Stimulated activated naive B cell treated with anti-CD40 and anti-IgM and Interleukin-4, amounts not matched to agents 10 μg/mL and 1 μg/mL and 100 μg/mL, for 72 hours (primary cell): ENCODE data around the gene TBC1D22B.

Source experiments
- ATAC-seq, 2 donors: fragments of 150-1000 bp; cut with Tn5 transposase; replicated peaks; 2 replicates each; pipeline ENCODE4 v1.10.0; 2021; ENCODE audit warnings: moderate library complexity in 1 of 2
- DNase-seq: peaks from one replicate; pipeline ENCODE4 v3.0.0; 2021
- H3K27ac Mint-ChIP-seq: one replicate; pipeline ENCODE4 v1.8.0; 2022; ENCODE audit warnings: mild to moderate bottlenecking, mixed read lengths
- H3K27me3 Mint-ChIP-seq, 2 donors: one replicate each; pipeline ENCODE4 v1.8.0; 2022; ENCODE audit warnings: mixed read lengths in 2 of 2
- H3K36me3 Mint-ChIP-seq, 2 donors: one replicate each; pipeline ENCODE4 v1.8.0; 2022; ENCODE audit warnings: mixed read lengths in 2 of 2, mild to moderate bottlenecking in 1 of 2
- H3K4me1 Mint-ChIP-seq, 2 donors: one replicate each; pipeline ENCODE4 v1.8.0; 2022; ENCODE audit warnings: mixed read lengths in 2 of 2, mild to moderate bottlenecking in 1 of 2
- H3K4me3 Mint-ChIP-seq, 2 donors: one replicate each; pipeline ENCODE4 v1.8.0; 2022; ENCODE audit warnings: mild to moderate bottlenecking in 2 of 2, mixed read lengths in 2 of 2, moderate library complexity in 1 of 2
- H3K9me3 Mint-ChIP-seq, 2 donors: one replicate each; pipeline ENCODE4 v1.8.0; 2022; ENCODE audit warnings: mixed read lengths in 2 of 2, mild to moderate bottlenecking in 1 of 2

The TBC1D22B gene

DNA sequence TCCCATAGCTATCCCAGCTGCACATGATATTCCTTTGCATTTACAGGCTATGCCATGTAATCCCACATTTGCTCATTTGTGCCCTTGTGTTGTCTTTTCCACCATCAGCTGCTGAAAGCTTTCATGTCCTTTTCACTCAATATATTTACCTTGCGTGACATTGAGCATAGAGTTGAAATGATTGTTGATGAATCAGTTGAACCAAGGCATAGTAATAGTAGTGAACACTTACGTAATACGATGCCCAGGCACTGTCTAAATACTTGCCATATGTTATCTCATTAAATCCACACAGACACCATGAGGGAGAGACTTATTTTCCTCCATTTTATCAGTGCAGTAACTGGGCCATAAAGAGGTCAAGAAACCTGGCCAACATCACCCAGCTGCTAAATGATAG, 109.3 kb downstream of the TBC1D22B start:
- Mint-ChIP-seq H3K4me1 (peaks cover 10 to 21% of the 10 kb centered on the region in 2 donors), H3K9me3 (no peaks in the 10 kb centered on the region), H3K27ac (no peak overlapping the region), H3K27me3 (no peaks in the 10 kb centered on the region), H3K36me3 (peaks cover 30 to 41% of the 10 kb centered on the region in 2 donors), H3K4me3 (no peak overlapping the region)
- no peak for ATAC-seq
- no peak for DNase-seq

GRCh38 chr6:37368961-37369320, 111.4 kb downstream of the TBC1D22B start:
- Mint-ChIP-seq H3K27ac (no peak overlapping the region), H3K4me1 (peaks cover 10 to 21% of the 10 kb centered on the region in 2 donors), H3K4me3 (peak overlapping the region in 1 of 2 donors; percentile 0), H3K27me3 (no peaks in the 10 kb centered on the region), H3K36me3 (peaks cover 30 to 34% of the 10 kb centered on the region in 2 donors), H3K9me3 (no peaks in the 10 kb centered on the region)
- DNase-seq (no peak), ATAC-seq (peak; percentile 5 to 10)

- no peak overlapping the region for H3K27ac Mint-ChIP-seq
- H3K9me3 Mint-ChIP-seq = no peaks in the 10 kb centered on the region
- H3K27me3 Mint-ChIP-seq = no peaks in the 10 kb centered on the region
- peaks cover 34 to 37% of the 10 kb centered on the region in 2 donors for H3K36me3 Mint-ChIP-seq
- DNase-seq = peak; percentile 9
- H3K4me1 Mint-ChIP-seq = peaks cover 12 to 21% of the 10 kb centered on the region in 2 donors
- peak; percentile 90 to 93 for ATAC-seq
- H3K4me3 Mint-ChIP-seq = peak overlapping the region in 1 of 2 donors; percentile 0
Observed at GRCh38 chr6:37369321-37370201, 112.0 kb downstream of the TBC1D22B start.

GRCh38 chr6:37371154-37372083, 113.8 kb downstream of the TBC1D22B start:
- Mint-ChIP-seq H3K9me3 (no peaks in the 10 kb centered on the region), H3K4me3 (no peak overlapping the region), H3K27me3 (no peaks in the 10 kb centered on the region), H3K27ac (no peak overlapping the region), H3K36me3 (peaks cover 42 to 51% of the 10 kb centered on the region in 2 donors), H3K4me1 (peaks cover 25 to 38% of the 10 kb centered on the region in 2 donors)
- ATAC-seq = no peak
- no peak for DNase-seq

DNA sequence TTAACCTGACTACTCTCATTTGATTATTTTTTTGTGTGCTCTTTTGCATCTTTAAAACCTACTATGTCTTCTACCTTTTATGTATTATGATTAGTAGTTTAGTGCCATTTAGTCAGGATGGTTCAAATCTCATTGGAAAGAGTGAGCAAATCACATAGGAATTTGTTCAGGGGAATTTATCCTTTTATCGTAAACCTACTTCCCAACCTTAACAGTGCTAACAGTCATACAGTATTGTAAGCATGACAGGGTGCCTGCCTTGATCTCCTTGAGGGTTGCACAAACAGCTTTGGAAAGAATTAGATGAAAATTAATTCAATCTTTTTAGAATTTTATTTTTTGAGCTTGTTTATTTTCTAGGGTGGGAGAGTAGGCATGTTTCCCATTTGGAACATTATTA, 114.5 kb downstream of the TBC1D22B start:
- no peaks in the 10 kb centered on the region for H3K27me3 Mint-ChIP-seq
- peaks cover 27 to 41% of the 10 kb centered on the region in 2 donors for H3K4me1 Mint-ChIP-seq
- no peak overlapping the region for H3K27ac Mint-ChIP-seq
- ATAC-seq (no peak), DNase-seq (no peak)
- H3K4me3 Mint-ChIP-seq = no peak overlapping the region
- H3K36me3 Mint-ChIP-seq = peaks cover 43 to 55% of the 10 kb centered on the region in 2 donors
- H3K9me3 Mint-ChIP-seq = no peaks in the 10 kb centered on the region

DNA sequence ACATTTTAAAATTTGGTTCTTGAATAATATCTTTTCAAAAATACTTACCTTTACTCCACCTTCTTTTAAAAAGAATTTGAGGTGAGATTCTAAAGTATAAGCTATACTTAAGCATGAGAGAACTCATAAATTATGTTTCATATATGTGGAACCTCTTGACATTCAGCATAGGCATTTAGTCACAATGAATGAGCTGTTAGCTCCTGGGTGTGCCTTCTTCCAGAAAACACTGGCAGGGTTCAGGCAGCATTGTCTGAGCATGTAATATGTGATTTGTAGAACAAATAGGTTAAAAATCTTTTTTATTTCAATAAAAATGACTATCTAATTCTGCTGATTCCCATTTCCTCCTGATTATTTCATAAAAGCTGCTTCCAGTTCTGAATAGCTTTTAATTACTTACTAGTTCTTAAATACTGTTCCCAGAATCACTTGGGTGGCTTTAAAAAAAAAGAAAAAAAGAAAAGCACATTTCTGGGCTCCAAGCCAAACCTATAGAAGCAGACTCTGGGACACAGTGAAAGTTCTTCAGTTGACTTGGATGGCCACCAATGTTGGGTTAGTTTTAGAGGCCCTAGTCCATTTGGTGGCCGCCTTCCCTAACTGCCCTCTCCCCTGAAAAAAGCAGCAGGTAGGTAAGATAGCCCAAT, 116.4 kb downstream of the TBC1D22B start:
- Mint-ChIP-seq H3K36me3 (peaks cover 40 to 55% of the 10 kb centered on the region in 2 donors), H3K9me3 (no peaks in the 10 kb centered on the region), H3K4me1 (peaks cover 27 to 38% of the 10 kb centered on the region in 2 donors), H3K4me3 (no peak overlapping the region), H3K27ac (no peak overlapping the region), H3K27me3 (no peaks in the 10 kb centered on the region)
- ATAC-seq (no peak), DNase-seq (no peak)

GRCh38 chr6:37375376-37375775, 117.8 kb downstream of the TBC1D22B start:
- Mint-ChIP-seq H3K27ac (no peak overlapping the region), H3K36me3 (peaks cover 31 to 49% of the 10 kb centered on the region in 2 donors), H3K9me3 (no peaks in the 10 kb centered on the region), H3K4me3 (no peak overlapping the region), H3K4me1 (peaks cover 23 to 32% of the 10 kb centered on the region in 2 donors), H3K27me3 (no peaks in the 10 kb centered on the region)
- DNase-seq = no peak
- ATAC-seq = no peak

DNA sequence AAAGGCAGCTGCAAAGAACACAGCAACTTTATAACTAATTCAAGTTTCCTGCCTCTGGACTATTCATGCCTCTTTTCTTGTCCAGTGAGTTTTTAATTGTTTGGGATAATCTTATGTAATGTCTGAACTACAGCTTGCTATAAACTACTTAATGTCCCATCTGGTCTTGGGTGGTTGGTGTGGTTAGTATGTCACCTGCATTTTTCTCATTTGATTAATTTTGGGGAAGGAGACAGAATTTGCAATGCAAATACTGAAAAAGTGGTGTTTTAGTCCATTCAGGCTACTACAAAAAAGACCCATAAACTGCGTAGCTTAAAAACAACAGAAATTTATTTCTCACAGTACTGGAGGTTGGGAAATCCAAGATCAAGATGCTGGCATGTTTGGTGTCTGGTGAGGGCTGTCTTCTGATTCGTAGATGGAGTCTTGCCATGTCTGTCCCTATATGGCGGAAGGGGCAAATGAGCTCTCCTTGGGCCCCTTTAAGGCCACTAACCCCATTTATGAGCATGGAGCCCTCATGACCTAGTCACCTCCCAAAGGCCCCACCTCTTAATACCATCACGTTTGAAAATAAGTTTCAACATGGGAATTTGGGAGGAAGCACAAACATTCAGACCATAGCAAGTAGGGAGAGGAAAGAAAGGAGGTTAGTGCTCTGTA, 118.6 kb downstream of the TBC1D22B start:
- no peak for ATAC-seq
- no peaks in the 10 kb centered on the region for H3K27me3 Mint-ChIP-seq
- H3K9me3 Mint-ChIP-seq = no peaks in the 10 kb centered on the region
- no peak overlapping the region for H3K4me3 Mint-ChIP-seq
- peaks cover 29 to 46% of the 10 kb centered on the region in 2 donors for H3K36me3 Mint-ChIP-seq
- peak overlapping the region; percentile 43 for H3K27ac Mint-ChIP-seq
- H3K4me1 Mint-ChIP-seq = peaks cover 23 to 35% of the 10 kb centered on the region in 2 donors
- no peak for DNase-seq

DNA sequence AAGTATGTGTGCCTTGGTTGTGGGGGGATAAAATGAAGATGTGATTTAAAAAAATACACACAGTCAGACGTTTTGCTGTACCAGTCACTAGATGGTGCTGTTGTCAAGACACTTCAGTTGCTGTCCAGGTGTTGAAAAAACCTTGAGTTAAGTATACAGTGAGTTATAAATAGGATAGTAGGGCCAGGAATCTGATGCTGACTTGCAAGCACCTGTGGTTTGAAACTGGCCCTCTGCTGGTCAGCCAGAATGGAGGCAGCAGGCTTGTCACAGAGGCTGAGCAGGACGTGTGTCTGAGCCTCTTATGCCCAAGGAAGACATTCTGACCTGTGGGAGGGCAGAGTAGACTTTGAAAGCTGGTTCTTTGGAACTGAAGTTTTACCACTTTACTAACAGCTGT, 124.0 kb downstream of the TBC1D22B start:
- DNase-seq = no peak

More for the DNA sequence above, 124.0 kb downstream of the TBC1D22B start:
- Mint-ChIP-seq H3K4me3 (no peak overlapping the region), H3K9me3 (no peaks in the 10 kb centered on the region), H3K36me3 (peaks cover 33 to 48% of the 10 kb centered on the region in 2 donors), H3K27me3 (no peaks in the 10 kb centered on the region), H3K4me1 (peaks cover 8 to 23% of the 10 kb centered on the region in 2 donors), H3K27ac (peak overlapping the region; percentile 32)
- ATAC-seq = peak; percentile 76
